Right atrium auricular region (tissue), 2 donors: ENCODE data around the gene CFAP161. TPM values are rescaled to one million over a fixed set of nuclear protein-coding genes. Genes with fewer than 3 reads are reported as not detected.

Experiments used
- DNase-seq: peaks from one replicate; pipeline ENCODE4 v3.0.0-alpha.2; 2019; ENCODE audit warnings: low spot score
- H3K27ac ChIP-seq, 2 donors: fragments of 200-600 bp; sonication (generic); 1 replicate in 1 of 2; 2 replicates in 1 of 2; pipeline ENCODE4 v1.5.1; 2016 to 2019
- H3K27me3 ChIP-seq, 2 donors: fragments of 200-600 bp; sonication (generic); one replicate each; pipeline versions ENCODE4 v1.5.1 to v1.6.0; 2017 to 2019
- H3K36me3 ChIP-seq: fragments of 200-600 bp; sonication (generic); one replicate; pipeline ENCODE4 v1.5.1; 2016
- H3K4me1 ChIP-seq, 2 donors: fragments of 200-600 bp; sonication (generic); one replicate each; pipeline versions ENCODE4 v1.5.1 to v1.6.0; 2017 to 2019
- H3K4me3 ChIP-seq, 2 donors: fragments of 200-600 bp; sonication (generic); 1 replicate in 1 of 2; 2 replicates in 1 of 2; pipeline ENCODE4 v1.5.1; 2017 to 2019; ENCODE audit warnings: mild to moderate bottlenecking in 1 of 2, moderate library complexity in 1 of 2
- H3K9me3 ChIP-seq, 2 donors: fragments of 200-600 bp; sonication (generic); one replicate each; pipeline ENCODE4 v1.5.1; 2019
- CTCF ChIP-seq, 2 donors: fragments of 200-600 bp; sonication (generic); IDR thresholded peaks; one replicate each; pipeline ENCODE4 v1.5.1; 2019; ENCODE audit warnings: antibody characterized with exemption in 2 of 2
- total RNA-seq, 2 donors: library from RNA; depleted of rRNA; stranded (reverse); fragments of >200 nt; gene quantifications; one replicate each; pipeline ENCODE4 v1.1.0, GENCODE V29; 2016

Gene CFAP161
- total RNA-seq, 2 donors from 2014 or later = 6.2 TPM; not detected in 1

GRCh38 chr15:81185631-81186295, 51.7 kb downstream of the CFAP161 start:
- Histone ChIP-seq H3K9me3 (no peaks in the 10 kb centered on the region), H3K36me3 (no peaks in the 10 kb centered on the region), H3K27me3 (no peaks in the 10 kb centered on the region), H3K4me3 (no peak overlapping the region), H3K27ac (peak overlapping the region in 1 of 2 donors; percentile 31), H3K4me1 (peaks cover 0 to 12% of the 10 kb centered on the region in 2 donors)
- TF ChIP-seq CTCF (IDR thresholded peaks at IDR 0.05) = no peak
- DNase-seq = no peak

- Histone ChIP-seq H3K36me3 (no peaks in the 10 kb centered on the region), H3K9me3 (no peaks in the 10 kb centered on the region), H3K27me3 (no peaks in the 10 kb centered on the region), H3K4me1 (peaks cover 0 to 12% of the 10 kb centered on the region in 2 donors), H3K27ac (peak overlapping the region in 1 of 2 donors; percentile 60), H3K4me3 (no peak overlapping the region)
- no peak for DNase-seq
- TF ChIP-seq CTCF (IDR thresholded peaks at IDR 0.05) = no peak
Observed at GRCh38 chr15:81188354-81188753, 54.3 kb downstream of the CFAP161 start.

GRCh38 chr15:81189583-81190283, 55.7 kb downstream of the CFAP161 start:
- peaks cover 0 to 12% of the 10 kb centered on the region in 2 donors for H3K4me1 ChIP-seq
- TF ChIP-seq CTCF (IDR thresholded peaks at IDR 0.05) = no peak
- peak; percentile 93 for DNase-seq
- H3K9me3 ChIP-seq = no peaks in the 10 kb centered on the region
- H3K27me3 ChIP-seq = no peaks in the 10 kb centered on the region
- H3K27ac ChIP-seq = peak overlapping the region; percentile 51 to 80
- H3K4me3 ChIP-seq = no peak overlapping the region
- no peaks in the 10 kb centered on the region for H3K36me3 ChIP-seq

GRCh38 chr15:81190922-81191507, 56.9 kb downstream of the CFAP161 start:
- no peaks in the 10 kb centered on the region for H3K36me3 ChIP-seq
- H3K27me3 ChIP-seq = no peaks in the 10 kb centered on the region
- no peak for TF ChIP-seq CTCF (IDR thresholded peaks at IDR 0.05)
- H3K27ac ChIP-seq = peak overlapping the region; percentile 45 to 80
- no peak for DNase-seq
- peaks cover 0 to 12% of the 10 kb centered on the region in 2 donors for H3K4me1 ChIP-seq
- H3K9me3 ChIP-seq = no peaks in the 10 kb centered on the region
- H3K4me3 ChIP-seq = no peak overlapping the region

GRCh38 chr15:81191701-81192100, 57.6 kb downstream of the CFAP161 start:
- H3K27ac ChIP-seq = peak overlapping the region; percentile 45 to 80

More at GRCh38 chr15:81191701-81192100, 57.6 kb downstream of the CFAP161 start:
- Histone ChIP-seq H3K4me3 (no peak overlapping the region), H3K9me3 (no peaks in the 10 kb centered on the region), H3K36me3 (no peaks in the 10 kb centered on the region), H3K27me3 (no peaks in the 10 kb centered on the region), H3K4me1 (peaks cover 0 to 12% of the 10 kb centered on the region in 2 donors)
- no peak for TF ChIP-seq CTCF (IDR thresholded peaks at IDR 0.05)
- DNase-seq = no peak
